HCT116 (cell line): Measurements from ENCODE around the gene ABCC11. TPM values are rescaled to one million over a fixed set of nuclear protein-coding genes. Genes with fewer than 3 reads are reported as not detected.

ENCODE experiments used
- ATAC-seq: fragments of 200-7000 bp; cut with Tn5 transposase; 2 replicates; pipeline ENCODE4 v1.9.1; 2020; ENCODE audit warnings: mild to moderate bottlenecking, moderate library complexity
- BruUV-seq: library from RNA; stranded (reverse); fragments of 400-500 nt; replicated peaks from 2 replicates; lab custom pipeline; 2021; lab: Mats Ljungman, UMichigan
- CTCF ChIA-PET: fragments of 300-600 bp; sonication (Branson Sonifier 250); formaldehyde crosslinking; loops from one replicate; lab custom pipeline; 2021; ENCODE audit warnings: antibody characterized with exemption; lab: Charles Lee
- POLR2A ChIA-PET: fragments of 300-600, 350-600 bp; sonication (Branson Sonifier 250); formaldehyde crosslinking; loops from one replicate; lab custom pipeline; 2021; ENCODE audit warnings: antibody characterized with exemption; lab: Charles Lee
- RAD21 ChIA-PET, 2 experiments: fragments of 300-600 bp; sonication (Branson Sonifier 250); formaldehyde crosslinking; loops; one replicate each; lab custom pipeline; 2023; ENCODE audit warnings: low total read pairs in 2 of 2; ENCODE audit not compliant: uncharacterized antibody in 2 of 2, unreplicated experiment in 2 of 2, low non-redundant PET in 1 of 2; lab: Charles Lee
- DNase-seq: peaks from one replicate; pipeline ENCODE4 v3.0.0-alpha.2; 2010; ENCODE audit warnings: low read depth, low spot score
- H2AFZ ChIP-seq: fragments of 200-600 bp; shearing (Covaris generic), sonication (generic); 2 replicates; pipeline ENCODE4 v1.6.1; 2017; ENCODE audit warnings: low read depth, mixed run types, mixed read lengths, antibody characterized with exemption, low read length; ENCODE audit not compliant: poor library complexity, severe bottlenecking
- H3K27ac ChIP-seq: 2 replicates; pipeline ENCODE4 v1.5.1; 2012; ENCODE audit warnings: low read depth, low read length
- H3K27me3 ChIP-seq: fragments of 200-600 bp; sonication (generic); 2 replicates; pipeline ENCODE4 v1.6.1; 2016; ENCODE audit warnings: mixed run types, low read length, mixed read lengths; ENCODE audit not compliant: insufficient read depth
- H3K36me3 ChIP-seq, 2 experiments: fragments of 200-500 bp in 1 of 2; fragments of 200-600 bp in 1 of 2; sonication (Bioruptor generic) in 1 of 2; sonication (generic) in 1 of 2; 2 replicates each; pipeline versions ENCODE4 v1.5.1 to v1.6.1; 2014 to 2016; ENCODE audit warnings: low read length in 2 of 2, inconsistent platforms in 1 of 2, mixed read lengths in 1 of 2, mixed run types in 1 of 2; ENCODE audit not compliant: insufficient read depth in 2 of 2, control insufficient read depth in 1 of 2
- H3K4me1 ChIP-seq, 2 experiments: fragments of 200-600 bp in 1 of 2; sonication (generic) in 1 of 2; 2 replicates each; pipeline versions ENCODE4 v1.5.1 to v1.6.1; 2012 to 2017; ENCODE audit warnings: low read length in 2 of 2, inconsistent platforms in 1 of 2, mild to moderate bottlenecking in 1 of 2, mixed read lengths in 1 of 2, mixed run types in 1 of 2, moderate library complexity in 1 of 2; ENCODE audit not compliant: insufficient read depth in 2 of 2, control insufficient read depth in 1 of 2
- H3K4me2 ChIP-seq: fragments of 200-600 bp; sonication (generic); 2 replicates; pipeline ENCODE4 v1.6.1; 2017; ENCODE audit warnings: mixed run types, low read length, mixed read lengths
- H3K4me3 ChIP-seq, 2 experiments: fragments of 200-600 bp in 1 of 2; sonication (generic) in 1 of 2; replicated peaks in 1 of 2; 2 replicates each; pipeline ENCODE4 v1.5.1; 2011 to 2016; ENCODE audit warnings: low read length in 2 of 2, control low read depth in 1 of 2, low read depth in 1 of 2, mild to moderate bottlenecking in 1 of 2, mixed read lengths in 1 of 2, mixed run types in 1 of 2
- H3K79me2 ChIP-seq: fragments of 200-600 bp; sonication (generic); 2 replicates; pipeline ENCODE4 v1.6.1; 2017; ENCODE audit warnings: mild to moderate bottlenecking, mixed run types, low read length, moderate library complexity, mixed read lengths; ENCODE audit not compliant: insufficient read depth
- H3K9ac ChIP-seq: fragments of 200-600 bp; sonication (generic); 2 replicates; pipeline ENCODE4 v1.6.1; 2016; ENCODE audit warnings: low read length, mixed read lengths
- H3K9me2 ChIP-seq: fragments of 200-600 bp; sonication (generic), shearing (Covaris generic); 2 replicates; pipeline ENCODE4 v1.6.1; 2017; ENCODE audit warnings: mixed run types, mild to moderate bottlenecking, moderate library complexity; ENCODE audit not compliant: insufficient read depth
- H3K9me3 ChIP-seq, 2 experiments: fragments of 200-500 bp in 1 of 2; fragments of 200-600 bp in 1 of 2; sonication (Bioruptor generic) in 1 of 2; sonication (generic) in 1 of 2; 2 replicates each; pipeline ENCODE4 v1.6.1; 2014 to 2017; ENCODE audit warnings: low read length in 2 of 2, mixed read lengths in 2 of 2, inconsistent platforms in 1 of 2, low read depth in 1 of 2, mild to moderate bottlenecking in 1 of 2, mixed run types in 1 of 2, moderate library complexity in 1 of 2; ENCODE audit not compliant: control insufficient read depth in 1 of 2, insufficient read depth in 1 of 2
- H4K20me1 ChIP-seq: fragments of 200-600 bp; sonication (generic), shearing (Covaris generic); 2 replicates; pipeline ENCODE4 v1.6.1; 2017; ENCODE audit warnings: mixed run types, mild to moderate bottlenecking, moderate library complexity; ENCODE audit not compliant: insufficient read depth
- CEBPB ChIP-seq: IDR thresholded peaks from 2 replicates; pipeline ENCODE4 v1.6.1; 2012; ENCODE audit warnings: low read depth
- EGR1 ChIP-seq: IDR thresholded peaks from 2 replicates; pipeline ENCODE4 v1.6.1; 2012; ENCODE audit warnings: low read depth
- ELF1 ChIP-seq: IDR thresholded peaks from 2 replicates; pipeline ENCODE4 v1.6.1; 2012; ENCODE audit warnings: low read depth, borderline replicate concordance
- EZH2 ChIP-seq: fragments of 200-600 bp; sonication (generic); IDR thresholded peaks from 2 replicates; pipeline ENCODE4 v1.6.1; 2017; ENCODE audit warnings: antibody characterized with exemption, mixed run types
- JUND ChIP-seq: IDR thresholded peaks from 2 replicates; pipeline ENCODE4 v1.6.1; 2012
- POLR2A ChIP-seq: IDR thresholded peaks from 2 replicates; pipeline ENCODE4 v1.7.0; 2011; ENCODE audit warnings: borderline replicate concordance; ENCODE audit not compliant: insufficient read depth, insufficient read length; ENCODE audit errors: extremely low read depth
- SIN3A ChIP-seq: IDR thresholded peaks from 2 replicates; pipeline ENCODE4 v1.6.1; 2012; ENCODE audit warnings: low read depth
- SRF ChIP-seq: IDR thresholded peaks from 2 replicates; pipeline ENCODE4 v1.6.1; 2012; ENCODE audit warnings: low read depth
- intact Hi-C: fragments of 100-400 bp; cut with micrococcal nuclease; formaldehyde crosslinking; loops from 2 replicates; pipeline ENCODE4 v1.10.0; 2022
- total RNA-seq: library from RNA; stranded (reverse); gene quantifications from one replicate; pipeline ENCODE4 v1.2.1, GENCODE V29; 2021; ENCODE audit not compliant: unreplicated experiment
- TF ChIP-seq, protein P1 (sequence below): IDR thresholded peaks from 2 replicates; pipeline ENCODE4 v1.6.1; 2012

ABCC11 gene
- total RNA-seq, 1 experiment from 2014 or later = 0.54 TPM

DNA sequence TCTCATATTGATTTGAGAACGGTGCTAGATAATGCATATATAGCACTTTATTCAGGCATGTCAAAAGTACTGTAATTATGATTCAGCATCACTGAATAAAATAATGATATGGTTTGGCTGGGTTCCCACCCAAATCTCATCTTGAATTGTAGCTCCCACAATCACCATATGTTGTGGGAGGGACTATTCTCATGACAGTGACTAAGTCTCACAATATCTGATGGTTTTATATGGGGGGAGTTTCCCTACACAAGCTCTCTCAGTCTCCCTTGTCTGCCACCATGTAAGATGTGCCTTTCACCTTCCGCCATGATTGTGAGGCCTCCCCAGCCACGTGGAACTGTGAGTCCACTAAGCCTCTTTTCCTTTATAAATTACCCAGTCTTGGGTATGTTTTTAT, 28.9 kb downstream of the ABCC11 start:
- Histone ChIP-seq H3K79me2 (no peaks in the 10 kb centered on the region), H3K27ac (no peak overlapping the region), H3K4me3 (no peak overlapping the region), H3K4me2 (no peak overlapping the region), H2AFZ (no peak overlapping the region), H3K27me3 (no peaks in the 10 kb centered on the region), H4K20me1 (no peaks in the 10 kb centered on the region), H3K9me3 (no peaks in the 10 kb centered on the region), H3K4me1 (no peaks in the 10 kb centered on the region), H3K9me2 (no peaks in the 10 kb centered on the region), H3K36me3 (no peaks in the 10 kb centered on the region), H3K9ac (no peak overlapping the region)
- intact Hi-C loops = no loop called here
- TF ChIP-seq SIN3A (no peak), EZH2 (no peak)
- TF ChIP-seq, protein P1, sequence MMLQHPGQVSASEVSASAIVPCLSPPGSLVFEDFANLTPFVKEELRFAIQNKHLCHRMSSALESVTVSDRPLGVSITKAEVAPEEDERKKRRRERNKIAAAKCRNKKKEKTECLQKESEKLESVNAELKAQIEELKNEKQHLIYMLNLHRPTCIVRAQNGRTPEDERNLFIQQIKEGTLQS = no peak
- ChIA-PET RAD21 (no interaction called here), CTCF (no interaction called here), POLR2A (no interaction called here)
- ATAC-seq (no peak), DNase-seq (no peak)
- no TSS peak for BruUV-seq

DNA sequence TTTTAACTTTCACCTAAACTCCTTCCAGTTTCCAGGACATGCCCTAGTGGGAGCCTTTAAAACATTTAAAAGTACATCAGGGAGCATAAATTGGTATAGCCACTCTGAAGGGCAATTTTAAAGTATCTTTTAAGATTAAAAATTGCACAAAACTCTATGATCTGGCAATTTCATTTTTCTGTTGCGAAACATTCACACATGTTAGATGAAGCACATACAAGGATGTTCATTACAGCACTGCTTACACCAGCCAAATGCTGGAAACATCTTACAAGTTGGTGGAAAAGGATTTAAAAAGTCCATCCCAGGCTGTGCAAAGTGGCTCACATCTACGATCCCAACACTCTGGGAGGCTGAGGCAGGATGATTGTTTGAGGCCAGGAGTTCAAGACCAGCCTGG, 29.6 kb downstream of the ABCC11 start:
- H3K4me2 ChIP-seq = no peak overlapping the region

More for the DNA sequence above, 29.6 kb downstream of the ABCC11 start:
- H3K4me1 ChIP-seq = no peaks in the 10 kb centered on the region
- BruUV-seq = no TSS peak
- H3K9ac ChIP-seq = no peak overlapping the region
- no peak for DNase-seq
- H3K27ac ChIP-seq = no peak overlapping the region
- ChIA-PET POLR2A (no interaction called here), RAD21 (no interaction called here), CTCF (no interaction called here)
- no peak overlapping the region for H3K4me3 ChIP-seq
- no peaks in the 10 kb centered on the region for H3K9me3 ChIP-seq
- H4K20me1 ChIP-seq = no peaks in the 10 kb centered on the region
- TF ChIP-seq POLR2A (no peak), CEBPB (no peak), SIN3A (no peak), EGR1 (no peak), SRF (no peak), ELF1 (no peak), JUND (no peak)
- TF ChIP-seq, protein P1 = no peak
- TF ChIP-seq, all 23 proteins: peak for 0
- Histone ChIP-seq H3K9me2 (no peaks in the 10 kb centered on the region), H2AFZ (no peak overlapping the region), H3K36me3 (no peaks in the 10 kb centered on the region), H3K27me3 (no peaks in the 10 kb centered on the region), H3K79me2 (no peaks in the 10 kb centered on the region)
- intact Hi-C loops = no loop called here
- ATAC-seq = no peak
